Measurements from ENCODE around the gene PRAME. TPM values are rescaled to one million over a fixed set of nuclear protein-coding genes. Genes with fewer than 3 reads are reported as not detected.
"Not testable (repeated sequence)": the region's sequence is repeated elsewhere in the genome, so short reads cannot be mapped to it uniquely, and the experiment has no call there.

Gene PRAME
- total RNA-seq, 1 experiment from 2014 or later, result 336 TPM

DNA sequence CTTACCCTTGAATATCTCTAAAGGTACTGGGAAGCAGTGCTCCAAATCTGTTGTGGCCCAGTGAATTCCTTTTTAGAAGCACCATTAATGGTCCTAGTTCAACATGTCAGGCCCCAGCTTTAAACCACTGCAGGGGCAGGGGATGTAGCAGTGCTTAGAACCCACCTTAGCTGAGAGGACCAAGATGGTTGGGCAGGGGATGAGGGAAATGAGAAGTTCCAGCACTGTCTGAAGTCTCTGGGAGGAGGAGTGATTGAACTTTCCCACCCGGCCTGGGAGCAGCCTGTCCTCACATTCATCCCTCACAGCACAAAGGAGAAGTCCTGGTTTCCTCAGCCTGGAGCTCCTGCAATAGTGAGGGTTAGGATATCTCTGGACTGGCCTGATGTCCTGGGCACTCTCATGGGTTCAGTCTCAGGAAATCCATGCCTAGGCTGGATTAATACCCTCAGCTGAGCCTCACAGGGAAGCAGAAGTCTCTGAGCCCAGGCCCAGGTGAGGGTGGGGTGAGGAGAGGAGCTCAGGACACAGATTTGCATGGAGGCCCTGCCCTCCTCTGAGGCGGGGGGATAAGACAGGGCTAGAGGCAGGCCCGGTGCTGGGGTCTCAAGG, 28.6 kb upstream of the PRAME start:
- DNase-seq (ENCODE audit: low read depth, low spot score), result no peak
- in situ Hi-C loops (cut with HindIII; ENCODE audit: low pct_unique_long_range_greater_than_20kb, low sequenced_read_pairs), result no loop called here

GRCh38 chr22:22584722-22585121, 25.7 kb upstream of the PRAME start:
- no peak for DNase-seq (ENCODE audit: low read depth, low spot score)
- in situ Hi-C loops (cut with HindIII; ENCODE audit: low pct_unique_long_range_greater_than_20kb, low sequenced_read_pairs), result no loop called here

DNA sequence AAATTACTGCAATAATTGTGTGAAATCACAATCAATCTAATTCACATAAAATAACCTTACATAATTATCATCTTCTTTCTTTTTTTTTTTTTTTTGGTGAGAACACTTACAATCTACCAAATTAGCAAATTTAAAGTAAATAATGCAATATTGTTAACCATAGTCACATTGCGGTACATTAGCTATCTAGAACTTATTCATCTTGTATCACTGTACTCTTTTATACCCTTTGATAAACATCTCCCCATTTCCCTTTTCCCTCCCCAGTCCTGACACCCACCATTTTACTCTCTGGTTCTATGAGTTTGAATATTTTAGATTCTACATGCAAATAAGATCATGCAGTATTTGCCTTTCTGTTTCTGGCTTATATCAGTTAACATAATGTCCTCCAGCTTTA, 24.0 kb upstream of the PRAME start:
- DNase-seq (ENCODE audit: low read depth, low spot score), result no peak
- in situ Hi-C loops (cut with HindIII; ENCODE audit: low pct_unique_long_range_greater_than_20kb, low sequenced_read_pairs), result no loop called here

GRCh38 chr22:22581524-22581923, 22.5 kb upstream of the PRAME start:
- in situ Hi-C loops (cut with HindIII; ENCODE audit: low pct_unique_long_range_greater_than_20kb, low sequenced_read_pairs); DNase-seq (ENCODE audit: low read depth, low spot score): not testable (repeated sequence)

DNA sequence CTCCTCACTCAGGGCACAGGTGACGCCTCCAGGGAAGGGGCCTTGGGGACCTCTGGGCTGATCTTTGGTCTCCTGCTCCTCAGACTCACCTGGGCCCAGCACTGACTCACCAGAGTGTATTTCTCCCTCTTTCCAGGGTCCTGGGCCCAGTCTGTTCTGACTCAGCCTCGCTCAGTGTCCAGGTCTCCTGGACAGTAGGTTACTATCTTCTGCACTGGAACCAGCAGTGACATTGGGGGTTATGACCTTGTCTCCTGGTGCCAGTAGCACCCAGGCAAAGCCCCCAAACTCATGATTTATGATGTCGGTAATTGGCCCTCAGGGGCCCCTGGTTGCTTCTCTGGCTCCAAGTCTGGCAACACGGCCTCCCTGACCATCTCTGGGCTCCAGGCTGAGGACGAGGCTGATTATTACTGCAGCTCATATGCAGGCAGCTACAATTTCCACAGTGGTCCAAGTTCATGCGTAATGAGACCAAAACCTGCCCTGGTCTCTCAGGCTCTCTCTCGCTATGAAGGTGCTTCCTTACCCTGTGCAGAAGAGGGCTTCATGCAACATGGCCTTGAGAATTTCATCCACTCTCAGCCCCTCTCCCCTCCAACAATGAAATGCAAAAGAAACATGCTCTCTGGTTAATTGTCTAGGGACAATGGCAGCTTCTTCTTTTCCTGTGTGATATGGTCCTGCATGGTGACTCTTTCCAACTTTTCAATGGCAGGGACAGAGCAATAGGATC, 21.0 kb upstream of the PRAME start:
- no peak for DNase-seq (ENCODE audit: low read depth, low spot score)
- in situ Hi-C loops (cut with HindIII; ENCODE audit: low pct_unique_long_range_greater_than_20kb, low sequenced_read_pairs), result no loop called here

- in situ Hi-C loops (cut with HindIII; ENCODE audit: low pct_unique_long_range_greater_than_20kb, low sequenced_read_pairs), result no loop called here
- peak; percentile 62 for DNase-seq (ENCODE audit: low read depth, low spot score)
Measured at GRCh38 chr22:22578702-22579424, 19.8 kb upstream of the PRAME start.

DNA sequence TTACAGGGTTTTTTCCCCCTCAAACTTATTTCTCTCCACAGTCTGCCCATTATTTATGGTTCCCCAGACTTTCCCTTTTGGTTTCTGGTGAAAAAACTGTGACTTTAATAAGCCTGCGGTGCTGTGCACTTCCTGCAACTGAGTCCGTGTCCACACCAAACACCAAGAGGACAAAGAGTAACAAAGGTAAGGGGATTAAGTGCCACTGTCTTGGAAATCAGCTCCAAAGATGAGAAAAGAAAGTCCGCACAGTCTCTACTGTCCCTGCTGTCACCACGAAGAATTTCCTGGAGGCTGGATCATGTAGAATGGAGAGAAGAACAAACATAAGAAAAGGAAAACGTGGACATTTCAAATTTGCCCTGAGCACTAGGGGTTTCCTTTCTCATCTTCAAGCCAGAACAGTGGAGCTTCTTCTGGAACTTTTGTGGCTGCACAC, 17.9 kb upstream of the PRAME start:
- in situ Hi-C loops (cut with HindIII; ENCODE audit: low pct_unique_long_range_greater_than_20kb, low sequenced_read_pairs), result no loop called here
- no peak for DNase-seq (ENCODE audit: low read depth, low spot score)

- DNase-seq (ENCODE audit: low read depth, low spot score), result peak; percentile 86
- in situ Hi-C loops (cut with HindIII; ENCODE audit: low pct_unique_long_range_greater_than_20kb, low sequenced_read_pairs), result no loop called here
Measured at GRCh38 chr22:22576244-22576988, 17.4 kb upstream of the PRAME start.

DNA sequence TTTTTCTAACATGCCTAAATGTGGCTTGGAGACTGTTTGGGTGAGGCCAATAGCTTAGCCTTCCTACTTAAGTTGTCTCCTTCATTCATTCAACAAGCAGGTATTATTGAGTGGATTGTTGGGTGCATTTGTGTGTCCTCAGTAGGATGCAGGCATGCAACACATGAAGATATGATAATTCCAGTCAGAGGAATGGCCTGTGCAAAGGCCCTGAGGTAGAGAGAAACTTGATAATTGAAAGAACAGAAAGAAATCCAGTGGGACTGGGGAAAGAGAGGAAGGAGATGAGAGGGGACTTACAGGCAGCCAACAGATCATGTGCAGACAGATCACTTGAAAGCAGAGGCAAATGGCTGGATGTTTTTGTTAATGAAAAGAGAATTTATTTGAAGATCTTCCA, 15.3 kb upstream of the PRAME start:
- DNase-seq (ENCODE audit: low read depth, low spot score), result no peak
- in situ Hi-C loops (cut with HindIII; ENCODE audit: low pct_unique_long_range_greater_than_20kb, low sequenced_read_pairs), result no loop called here

GRCh38 chr22:22573047-22573889, 14.2 kb upstream of the PRAME start:
- in situ Hi-C loops (cut with HindIII; ENCODE audit: low pct_unique_long_range_greater_than_20kb, low sequenced_read_pairs), result no loop called here
- DNase-seq (ENCODE audit: low read depth, low spot score), result no peak

GRCh38 chr22:22571862-22572261, 12.8 kb upstream of the PRAME start:
- no peak for DNase-seq (ENCODE audit: low read depth, low spot score)
- in situ Hi-C loops (cut with HindIII; ENCODE audit: low pct_unique_long_range_greater_than_20kb, low sequenced_read_pairs), result no loop called here

DNA sequence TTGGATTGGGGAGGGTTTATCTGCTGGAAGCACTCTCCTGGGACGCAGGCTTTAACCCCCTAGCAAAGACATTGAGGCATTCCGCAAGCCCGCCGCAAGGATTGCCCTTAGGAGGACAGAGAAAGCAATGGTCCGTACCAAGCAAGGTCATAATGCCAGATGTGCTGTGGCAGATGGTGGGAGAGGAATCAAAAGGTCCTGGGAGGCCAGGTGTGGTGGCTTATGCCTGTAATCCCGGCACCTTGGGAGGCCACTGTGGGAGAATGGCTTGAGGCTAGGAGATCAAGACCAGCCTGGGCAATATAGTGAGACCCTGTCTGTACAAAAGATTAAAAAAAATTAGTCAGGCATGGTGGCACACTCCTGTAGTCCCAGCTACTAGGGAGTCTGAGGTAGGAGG, 12.4 kb upstream of the PRAME start:
- no peak for DNase-seq (ENCODE audit: low read depth, low spot score)
- in situ Hi-C loops (cut with HindIII; ENCODE audit: low pct_unique_long_range_greater_than_20kb, low sequenced_read_pairs), result no loop called here

DNA sequence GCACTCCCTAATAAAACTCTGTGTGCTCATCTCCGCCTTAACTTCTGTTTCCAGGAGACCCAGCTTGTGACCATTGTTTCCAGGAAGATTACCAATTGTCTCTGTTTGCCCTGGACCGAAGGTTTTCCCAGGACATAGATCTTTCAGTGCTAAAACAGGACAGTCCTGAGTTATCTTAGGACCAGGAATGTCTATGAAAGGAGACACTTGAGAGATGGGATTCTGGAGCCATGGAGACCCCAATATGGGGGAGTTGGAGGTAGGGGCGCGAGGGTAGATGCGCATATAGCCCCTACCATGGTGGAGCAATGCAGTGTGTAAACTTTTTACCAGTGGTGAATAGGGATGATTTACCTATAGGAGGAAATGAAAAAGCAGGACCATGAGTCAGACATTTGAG, 10.2 kb upstream of the PRAME start:
- no peak for DNase-seq (ENCODE audit: low read depth, low spot score)
- in situ Hi-C loops (cut with HindIII; ENCODE audit: low pct_unique_long_range_greater_than_20kb, low sequenced_read_pairs), result no loop called here

GRCh38 chr22:22565981-22566380, 6.9 kb upstream of the PRAME start:
- in situ Hi-C loops (cut with HindIII; ENCODE audit: low pct_unique_long_range_greater_than_20kb, low sequenced_read_pairs), result no loop called here
- no peak for DNase-seq (ENCODE audit: low read depth, low spot score)

- in situ Hi-C loops (cut with HindIII; ENCODE audit: low pct_unique_long_range_greater_than_20kb, low sequenced_read_pairs), result no loop called here
Measured at GRCh38 chr22:22558071-22558971, 744 bp downstream of the PRAME start.

More at GRCh38 chr22:22558071-22558971, 744 bp downstream of the PRAME start:
- DNase-seq (ENCODE audit: low read depth, low spot score), result peak; percentile 64
